Parathyroid adenoma (tissue), 2 donors: Measurements from ENCODE around the gene HINT1.

Source experiments
- H2AFZ ChIP-seq: fragments of 300-600 bp; sonication (generic); one replicate; pipeline ENCODE4 v1.7.0; 2017; ENCODE audit warnings: antibody characterized with exemption, mild to moderate bottlenecking
- H3K27ac ChIP-seq: fragments of 300-600 bp; sonication (generic); one replicate; pipeline ENCODE4 v1.7.0; 2017
- H3K27me3 ChIP-seq: fragments of 300-600 bp; sonication (generic); one replicate; pipeline ENCODE4 v1.7.0; 2017; ENCODE audit warnings: low read length; ENCODE audit not compliant: control insufficient read depth, insufficient read depth
- H3K36me3 ChIP-seq: fragments of 300-600 bp; sonication (generic); one replicate; pipeline ENCODE4 v1.7.0; 2017; ENCODE audit warnings: low read length; ENCODE audit not compliant: control insufficient read depth, insufficient read depth
- H3K4me1 ChIP-seq: fragments of 300-600 bp; sonication (generic); one replicate; pipeline ENCODE4 v1.7.0; 2017; ENCODE audit warnings: control low read depth
- H3K4me2 ChIP-seq: fragments of 300-600 bp; sonication (generic); one replicate; pipeline ENCODE4 v1.7.0; 2017; ENCODE audit warnings: low read length
- H3K4me3 ChIP-seq: fragments of 300-600 bp; sonication (generic); one replicate; pipeline ENCODE4 v1.7.0; 2017; ENCODE audit warnings: low read depth, low read length
- H3K79me2 ChIP-seq: fragments of 300-600 bp; sonication (generic); one replicate; pipeline ENCODE4 v1.7.0; 2017; ENCODE audit warnings: control low read depth
- H3K9ac ChIP-seq: fragments of 300-600 bp; sonication (generic); one replicate; pipeline ENCODE4 v1.7.0; 2017; ENCODE audit warnings: mild to moderate bottlenecking
- H3K9me3 ChIP-seq: fragments of 300-600 bp; sonication (generic); one replicate; pipeline ENCODE4 v1.7.0; 2017; ENCODE audit warnings: low read length; ENCODE audit not compliant: control insufficient read depth
- CTCF ChIP-seq: fragments of 300-600 bp; sonication (generic); IDR thresholded peaks from one replicate; pipeline ENCODE4 v1.7.0; 2017; ENCODE audit warnings: antibody characterized with exemption, mild to moderate bottlenecking
- donor health status: primary hyperparathyroidism.

Gene HINT1

GRCh38 chr5:131165119-131165727, at the start of gene HINT1:
TSS of gene HINT1 (minus strand) at chr5:131165256. CDS start at chr5:131165205, 51 bp downstream.
- Histone ChIP-seq H3K79me2 (peaks cover 15% of the 10 kb centered on the region), H2AFZ (peak within 1 kb of the TSS; percentile 92), H3K9ac (peak within 1 kb of the TSS; percentile 59), H3K4me1 (peaks cover 7% of the 10 kb centered on the region), H3K4me3 (peak within 1 kb of the TSS; percentile 74), H3K36me3 (no peaks in the 10 kb centered on the region), H3K9me3 (no peaks in the 10 kb centered on the region), H3K4me2 (peak within 1 kb of the TSS; percentile 83), H3K27ac (peak within 1 kb of the TSS; percentile 94), H3K27me3 (no peaks in the 10 kb centered on the region)
- TF ChIP-seq CTCF: peak; percentile 31

GRCh38 chr5:131214609-131215227, 49.7 kb upstream of the HINT1 start:
- H2AFZ ChIP-seq: no peak overlapping the region
- no peaks in the 10 kb centered on the region for H3K36me3 ChIP-seq
- H3K9ac ChIP-seq: no peak overlapping the region
- TF ChIP-seq CTCF: no peak
- no peaks in the 10 kb centered on the region for H3K27me3 ChIP-seq
- no peaks in the 10 kb centered on the region for H3K79me2 ChIP-seq
- no peaks in the 10 kb centered on the region for H3K9me3 ChIP-seq
- H3K4me2 ChIP-seq: no peak overlapping the region
- H3K27ac ChIP-seq: no peak overlapping the region
- H3K4me1 ChIP-seq: peaks cover 3% of the 10 kb centered on the region
- no peak overlapping the region for H3K4me3 ChIP-seq

- Histone ChIP-seq H3K27me3 (no peaks in the 10 kb centered on the region), H3K4me1 (peaks cover 3% of the 10 kb centered on the region), H3K79me2 (no peaks in the 10 kb centered on the region), H2AFZ (no peak overlapping the region), H3K9me3 (no peaks in the 10 kb centered on the region), H3K4me2 (no peak overlapping the region), H3K4me3 (no peak overlapping the region), H3K36me3 (no peaks in the 10 kb centered on the region), H3K9ac (no peak overlapping the region), H3K27ac (no peak overlapping the region)
- TF ChIP-seq CTCF: no peak
These were observed 47.5 kb upstream of the HINT1 start for GRCh38 chr5:131212471-131213021.

GRCh38 chr5:131211669-131212068, 46.6 kb upstream of the HINT1 start:
- Histone ChIP-seq H3K27ac (no peak overlapping the region), H2AFZ (no peak overlapping the region), H3K9ac (no peak overlapping the region), H3K79me2 (no peaks in the 10 kb centered on the region), H3K4me1 (peaks cover 3% of the 10 kb centered on the region), H3K9me3 (no peaks in the 10 kb centered on the region), H3K36me3 (no peaks in the 10 kb centered on the region), H3K4me3 (no peak overlapping the region), H3K4me2 (no peak overlapping the region), H3K27me3 (no peaks in the 10 kb centered on the region)
- TF ChIP-seq CTCF: no peak
